Caco-2 (cell line): ENCODE results near the gene PIGU. TPM values are rescaled to one million over a fixed set of nuclear protein-coding genes. Genes with fewer than 3 reads are reported as not detected.

ENCODE experiments used
- BruUV-seq: library from RNA; stranded (reverse); fragments of 400-500 nt; replicated peaks from 2 replicates; lab custom pipeline; 2021; lab: Mats Ljungman, UMichigan
- CTCF ChIA-PET: fragments of 300-600 bp; sonication (Branson Sonifier 250); formaldehyde crosslinking; loops from one replicate; lab custom pipeline; 2022; ENCODE audit warnings: antibody characterized with exemption; lab: Charles Lee
- POLR2A ChIA-PET: fragments of 300-600 bp; sonication (Branson Sonifier 250); formaldehyde crosslinking; loops from one replicate; lab custom pipeline; 2022; ENCODE audit warnings: antibody characterized with exemption; lab: Charles Lee
- DNase-seq, 2 experiments: peaks; one replicate each; pipeline versions ENCODE4 v3.0.0 to v3.0.0-alpha.2; 2020 to 2022
- H3K27me3 ChIP-seq: replicated peaks from 2 replicates; pipeline ENCODE4 v1.6.0; 2011; ENCODE audit warnings: low read length; ENCODE audit not compliant: control insufficient read depth, insufficient read depth
- H3K36me3 ChIP-seq: 2 replicates; pipeline ENCODE4 v1.5.1; 2011; ENCODE audit warnings: low read length; ENCODE audit not compliant: control insufficient read depth, insufficient read depth
- H3K4me1 ChIP-seq: fragments of 250-450 bp; sonication (Bioruptor Pico); 2 replicates; pipeline ENCODE4 v1.5.1; 2020; ENCODE audit warnings: mild to moderate bottlenecking
- H3K4me3 ChIP-seq: 2 replicates; pipeline ENCODE4 v1.5.1; 2011; ENCODE audit warnings: low read depth, mild to moderate bottlenecking, control low read depth, low read length
- H3K9me3 ChIP-seq: fragments of 250-450 bp; sonication (Bioruptor Pico); 2 replicates; pipeline ENCODE4 v1.5.1; 2020; ENCODE audit warnings: mild to moderate bottlenecking, moderate library complexity
- H3K27ac Mint-ChIP-seq: one replicate; pipeline ENCODE4 v1.8.0; 2022; ENCODE audit warnings: mixed read lengths; ENCODE audit not compliant: unreplicated experiment
- H3K27me3 Mint-ChIP-seq: one replicate; pipeline ENCODE4 v1.8.0; 2022; ENCODE audit warnings: mixed read lengths; ENCODE audit not compliant: insufficient read depth, unreplicated experiment
- H3K36me3 Mint-ChIP-seq: one replicate; pipeline ENCODE4 v1.8.0; 2022; ENCODE audit warnings: mild to moderate bottlenecking, mixed read lengths; ENCODE audit not compliant: insufficient read depth, unreplicated experiment
- H3K4me1 Mint-ChIP-seq: one replicate; pipeline ENCODE4 v1.8.0; 2022; ENCODE audit warnings: low read depth, mixed read lengths; ENCODE audit not compliant: unreplicated experiment
- H3K4me3 Mint-ChIP-seq: one replicate; pipeline ENCODE4 v1.8.0; 2022; ENCODE audit warnings: mild to moderate bottlenecking, moderate library complexity, mixed read lengths; ENCODE audit not compliant: unreplicated experiment
- H3K9me3 Mint-ChIP-seq: one replicate; pipeline ENCODE4 v1.8.0; 2022; ENCODE audit warnings: mixed read lengths; ENCODE audit not compliant: unreplicated experiment
- CTCF ChIP-seq, 2 experiments: fragments of 200-600 bp in 1 of 2; IDR thresholded peaks; 1 replicate in 1 of 2; 2 replicates in 1 of 2; pipeline versions ENCODE4 v1.5.1 to v1.8.0; 2011 to 2022; ENCODE audit warnings: antibody characterized with exemption in 1 of 2, control low read depth in 1 of 2, inconsistent platforms in 1 of 2, low read depth in 1 of 2, low read length in 1 of 2, mild to moderate bottlenecking in 1 of 2, moderate library complexity in 1 of 2; ENCODE audit not compliant: insufficient read depth in 1 of 2, severe bottlenecking in 1 of 2, unreplicated experiment in 1 of 2
- intact Hi-C: fragments of 100-400 bp; cut with micrococcal nuclease; formaldehyde crosslinking; loops from one replicate; pipeline ENCODE4 v1.10.0; 2022; ENCODE audit not compliant: unreplicated experiment
- total RNA-seq: library from RNA; stranded (reverse); gene quantifications from 2 replicates; pipeline ENCODE4 v1.2.3, GENCODE V29; 2022

The PIGU gene
- total RNA-seq, 1 experiment from 2014 or later: 61.7 TPM

- H3K27ac Mint-ChIP-seq: no peak overlapping the region
- H3K4me1 Mint-ChIP-seq: peaks cover 7% of the 10 kb centered on the region
- H3K4me1 ChIP-seq: no peaks in the 10 kb centered on the region
- H3K36me3 ChIP-seq: peaks cover 20% of the 10 kb centered on the region
- CTCF ChIA-PET: no interaction called here
- no peaks in the 10 kb centered on the region for H3K27me3 Mint-ChIP-seq
- no peaks in the 10 kb centered on the region for H3K9me3 ChIP-seq
- POLR2A ChIA-PET: no interaction called here
- no peak overlapping the region for H3K4me3 Mint-ChIP-seq
- DNase-seq: no peak
- no peak for TF ChIP-seq CTCF (IDR thresholded peaks at IDR 0.05; ENCODE audit: insufficient read depth in 1 of 2, low read depth in 1 of 2, low read length in 1 of 2, severe bottlenecking in 1 of 2, unreplicated experiment in 1 of 2)
- peaks cover 88% of the 10 kb centered on the region for H3K36me3 Mint-ChIP-seq
- H3K9me3 Mint-ChIP-seq: no peaks in the 10 kb centered on the region
- no peaks in the 10 kb centered on the region for H3K27me3 ChIP-seq
- H3K4me3 ChIP-seq: no peak overlapping the region
- intact Hi-C loops: no loop called here
- BruUV-seq: TSS peak; percentile 6
Measured at GRCh38 chr20:34535857-34536256, 141.0 kb downstream of the PIGU start.

GRCh38 chr20:34535301-34535840 is 141.5 kb downstream of the PIGU start:
- Mint-ChIP-seq H3K4me1 (peaks cover 7% of the 10 kb centered on the region), H3K27ac (no peak overlapping the region), H3K9me3 (no peaks in the 10 kb centered on the region), H3K27me3 (no peaks in the 10 kb centered on the region), H3K36me3 (peaks cover 88% of the 10 kb centered on the region), H3K4me3 (no peak overlapping the region)
- no peak for DNase-seq
- Histone ChIP-seq H3K9me3 (no peaks in the 10 kb centered on the region), H3K36me3 (peaks cover 17% of the 10 kb centered on the region), H3K4me1 (no peaks in the 10 kb centered on the region), H3K27me3 (no peaks in the 10 kb centered on the region), H3K4me3 (no peak overlapping the region)
- BruUV-seq: no TSS peak
- no peak for TF ChIP-seq CTCF (IDR thresholded peaks at IDR 0.05; ENCODE audit: insufficient read depth in 1 of 2, low read depth in 1 of 2, low read length in 1 of 2, severe bottlenecking in 1 of 2, unreplicated experiment in 1 of 2)
- POLR2A ChIA-PET: no interaction called here
- intact Hi-C loops: no loop called here
- CTCF ChIA-PET: interaction anchor here (1.5 kb wide), 1 partner anchor 13 kb away, joined by 3 read pairs; no protein-coding TSS in a partner anchor

- no peak for TF ChIP-seq CTCF (IDR thresholded peaks at IDR 0.05; ENCODE audit: insufficient read depth in 1 of 2, low read depth in 1 of 2, low read length in 1 of 2, severe bottlenecking in 1 of 2, unreplicated experiment in 1 of 2)
- BruUV-seq: no TSS peak
- H3K4me1 Mint-ChIP-seq: peaks cover 7% of the 10 kb centered on the region
- Histone ChIP-seq H3K9me3 (no peaks in the 10 kb centered on the region), H3K27me3 (no peaks in the 10 kb centered on the region), H3K36me3 (peaks cover 19% of the 10 kb centered on the region), H3K4me3 (no peak overlapping the region), H3K4me1 (no peaks in the 10 kb centered on the region)
- intact Hi-C loops: no loop called here
- CTCF ChIA-PET: interaction anchor here (0.6 to 1.5 kb wide), 2 partner anchors 12 to 212 kb away, joined by 3 to 6 read pairs; no protein-coding TSS in a partner anchor
- no peaks in the 10 kb centered on the region for H3K27me3 Mint-ChIP-seq
- POLR2A ChIA-PET: no interaction called here
- H3K36me3 Mint-ChIP-seq: peaks cover 88% of the 10 kb centered on the region
- peak in 1 of 2 experiments; percentile 39 for DNase-seq
- no peak overlapping the region for H3K4me3 Mint-ChIP-seq
- no peak overlapping the region for H3K27ac Mint-ChIP-seq
- no peaks in the 10 kb centered on the region for H3K9me3 Mint-ChIP-seq
Measured at GRCh38 chr20:34534391-34535165, 142.3 kb downstream of the PIGU start.
